ENCODE measurements around the gene MYOM1. TPM values are rescaled to one million over a fixed set of nuclear protein-coding genes. Genes with fewer than 3 reads are reported as not detected.

MYOM1 gene
- total RNA-seq, 1 experiment from 2014 or later = 0.07 TPM

GRCh38 chr18:3117493-3118192, 102.1 kb downstream of the MYOM1 start:
- intact Hi-C loops (cut with micrococcal nuclease) = loop anchor here (1.0 to 5.0 kb wide), 2 partner anchors 23 to 100 kb away; no protein-coding TSS in a partner anchor
- H3F3A ChIP-seq (ENCODE audit: low read length, unreplicated experiment) = no peaks in the 10 kb centered on the region
- peak overlapping the region; percentile 47 for H3K9ac ChIP-seq (ENCODE audit: low read length)
- H3K27ac ChIP-seq (ENCODE audit: low read length) = peak overlapping the region; percentile 76
- peak overlapping the region; percentile 70 for H3K4me2 ChIP-seq (ENCODE audit: low read length)
- ChIA-PET CTCF (interaction anchor here (0.6 to 1.0 kb wide), 2 partner anchors 103 to 128 kb away, joined by 3 to 5 read pairs; no protein-coding TSS in a partner anchor), POLR2A (ENCODE audit: unreplicated experiment) (interaction anchor here (0.6 kb wide), 2 partner anchors 61 to 112 kb away, joined by 5 read pairs; no protein-coding TSS in a partner anchor)
- H3K79me2 ChIP-seq (ENCODE audit: low read length) = no peaks in the 10 kb centered on the region
- 0 out of 2 replicates have a peak overlapping the region, but pooled peaks have one; percentile 11 for H2AFZ ChIP-seq (ENCODE audit: low read length)
- H3K36me3 ChIP-seq (ENCODE audit: low read depth, low read length) = no peaks in the 10 kb centered on the region
- H3K4me1 ChIP-seq (ENCODE audit: insufficient read depth, low read length) = peaks cover 50% of the 10 kb centered on the region
- no TSS peak for BruUV-seq (replicated peaks)
- ATAC-seq (peak; percentile 86), DNase-seq (peak; percentile 93)
- no peaks in the 10 kb centered on the region for H3K9me3 ChIP-seq (ENCODE audit: low read length)
- H3K9me2 ChIP-seq (replicated peaks; ENCODE audit: low read length) = no peaks in the 10 kb centered on the region
- no peak for TF ChIP-seq EZH2phosphoT487 (IDR thresholded peaks at IDR 0.05; ENCODE audit: borderline replicate concordance, low read length)
- no peak for TF ChIP-seq EZH2 (IDR thresholded peaks at IDR 0.05; ENCODE audit: low read length, unreplicated experiment)
- no peak for TF ChIP-seq CTCF (conservative IDR thresholded peaks at IDR 0.05; ENCODE audit: low read depth, low read length)
- no peak overlapping the region for H3K4me3 ChIP-seq (ENCODE audit: low read length)
- H3K27me3 ChIP-seq (ENCODE audit: low read length) = no peaks in the 10 kb centered on the region
- no peaks in the 10 kb centered on the region for H4K20me1 ChIP-seq (ENCODE audit: low read length)

- no peak overlapping the region for H3K27ac ChIP-seq (ENCODE audit: low read length)
- H3K27me3 ChIP-seq (ENCODE audit: low read length) = no peaks in the 10 kb centered on the region
- H3K4me3 ChIP-seq (ENCODE audit: low read length) = no peak overlapping the region
- ChIA-PET CTCF (no interaction called here), POLR2A (ENCODE audit: unreplicated experiment) (no interaction called here)
- no peak overlapping the region for H2AFZ ChIP-seq (ENCODE audit: low read length)
- no peaks in the 10 kb centered on the region for H3K9me2 ChIP-seq (replicated peaks; ENCODE audit: low read length)
- ATAC-seq (no peak), DNase-seq (peak; percentile 39)
- intact Hi-C loops (cut with micrococcal nuclease) = loop anchor here (5.0 kb wide), 1 partner anchor 98 kb away; no protein-coding TSS in a partner anchor
- no peak overlapping the region for H3K9ac ChIP-seq (ENCODE audit: low read length)
- H4K20me1 ChIP-seq (ENCODE audit: low read length) = no peaks in the 10 kb centered on the region
- peaks cover 49% of the 10 kb centered on the region for H3K4me1 ChIP-seq (ENCODE audit: insufficient read depth, low read length)
- BruUV-seq (replicated peaks) = no TSS peak
- no peaks in the 10 kb centered on the region for H3F3A ChIP-seq (ENCODE audit: low read length, unreplicated experiment)
- 0 out of 2 replicates have a peak, but pooled peaks have one; percentile 13 for TF ChIP-seq CTCF (conservative IDR thresholded peaks at IDR 0.05; ENCODE audit: low read depth, low read length)
- TF ChIP-seq EZH2phosphoT487 (IDR thresholded peaks at IDR 0.05; ENCODE audit: borderline replicate concordance, low read length) = no peak
- no peak overlapping the region for H3K4me2 ChIP-seq (ENCODE audit: low read length)
- H3K79me2 ChIP-seq (ENCODE audit: low read length) = no peaks in the 10 kb centered on the region
- no peaks in the 10 kb centered on the region for H3K9me3 ChIP-seq (ENCODE audit: low read length)
- no peaks in the 10 kb centered on the region for H3K36me3 ChIP-seq (ENCODE audit: low read depth, low read length)
Measured at GRCh38 chr18:3115447-3116030, 104.2 kb downstream of the MYOM1 start.
